Ishikawa (cell line): ENCODE results near the gene CHMP6.

Experiments
- CEBPB ChIP-seq: IDR thresholded peaks from 2 replicates; pipeline ENCODE4 v1.6.1; 2012
- CREB1 ChIP-seq: IDR thresholded peaks from 2 replicates; pipeline ENCODE4 v1.6.1; 2012; ENCODE audit warnings: low read depth
- EGR1 ChIP-seq: IDR thresholded peaks from 2 replicates; pipeline ENCODE4 v1.6.1; 2012
- EP300 ChIP-seq: IDR thresholded peaks from 2 replicates; pipeline ENCODE4 v1.6.1; 2012; ENCODE audit warnings: borderline replicate concordance
- FOXM1 ChIP-seq: IDR thresholded peaks from 2 replicates; pipeline ENCODE4 v1.6.1; 2012; ENCODE audit warnings: low read depth, borderline replicate concordance
- NFIC ChIP-seq: IDR thresholded peaks from 2 replicates; pipeline ENCODE4 v1.6.1; 2012
- RAD21 ChIP-seq: IDR thresholded peaks from 2 replicates; pipeline ENCODE4 v1.6.1; 2012; ENCODE audit warnings: low read depth
- TAF1 ChIP-seq: IDR thresholded peaks from 2 replicates; pipeline ENCODE4 v1.6.1; 2012; ENCODE audit warnings: low read depth, mild to moderate bottlenecking
- TCF12 ChIP-seq: IDR thresholded peaks from 2 replicates; pipeline ENCODE4 v1.6.1; 2012; ENCODE audit warnings: low read depth
- TEAD4 ChIP-seq: IDR thresholded peaks from 2 replicates; pipeline ENCODE4 v1.6.1; 2012
- YY1 ChIP-seq: IDR thresholded peaks from 2 replicates; pipeline ENCODE4 v1.6.1; 2012; ENCODE audit warnings: low read depth
- ZBTB7A ChIP-seq: IDR thresholded peaks from 2 replicates; pipeline ENCODE4 v1.6.1; 2012; ENCODE audit warnings: low read depth
- TF ChIP-seq, protein P1 (sequence below): IDR thresholded peaks from 2 replicates; pipeline ENCODE4 v1.6.1; 2012
- TF ChIP-seq, protein P2 (sequence below): IDR thresholded peaks from 2 replicates; pipeline ENCODE4 v1.6.1; 2012; ENCODE audit warnings: low read depth, mild to moderate bottlenecking
- TF ChIP-seq, protein P3 (sequence below): IDR thresholded peaks from 2 replicates; pipeline ENCODE4 v1.6.1; 2012

The CHMP6 gene

DNA sequence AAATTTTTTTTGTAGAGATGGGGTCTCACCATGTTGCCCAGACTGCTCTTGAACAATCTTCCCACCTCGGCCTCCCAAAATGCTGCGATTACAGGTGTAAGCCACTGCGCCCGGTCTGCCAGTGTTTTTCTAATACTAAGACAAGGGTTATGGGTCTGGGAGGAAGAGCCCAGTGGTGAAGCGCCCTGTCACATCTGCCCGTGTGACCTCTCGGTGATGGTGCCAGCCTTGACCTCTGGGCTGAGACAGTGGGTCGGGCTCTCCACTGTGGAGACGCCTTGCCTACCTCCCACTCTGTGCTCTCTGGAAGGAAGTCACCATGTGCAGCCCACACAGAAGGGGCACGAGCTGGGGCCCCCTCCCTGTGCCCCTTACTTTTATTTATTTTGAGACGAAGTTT, 38.2 kb downstream of the CHMP6 start:
- no peak for TF ChIP-seq TCF12
- TF ChIP-seq EP300 = no peak
- TF ChIP-seq, protein P1, sequence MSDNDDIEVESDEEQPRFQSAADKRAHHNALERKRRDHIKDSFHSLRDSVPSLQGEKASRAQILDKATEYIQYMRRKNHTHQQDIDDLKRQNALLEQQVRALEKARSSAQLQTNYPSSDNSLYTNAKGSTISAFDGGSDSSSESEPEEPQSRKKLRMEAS = no peak
- TF ChIP-seq, protein P2, sequence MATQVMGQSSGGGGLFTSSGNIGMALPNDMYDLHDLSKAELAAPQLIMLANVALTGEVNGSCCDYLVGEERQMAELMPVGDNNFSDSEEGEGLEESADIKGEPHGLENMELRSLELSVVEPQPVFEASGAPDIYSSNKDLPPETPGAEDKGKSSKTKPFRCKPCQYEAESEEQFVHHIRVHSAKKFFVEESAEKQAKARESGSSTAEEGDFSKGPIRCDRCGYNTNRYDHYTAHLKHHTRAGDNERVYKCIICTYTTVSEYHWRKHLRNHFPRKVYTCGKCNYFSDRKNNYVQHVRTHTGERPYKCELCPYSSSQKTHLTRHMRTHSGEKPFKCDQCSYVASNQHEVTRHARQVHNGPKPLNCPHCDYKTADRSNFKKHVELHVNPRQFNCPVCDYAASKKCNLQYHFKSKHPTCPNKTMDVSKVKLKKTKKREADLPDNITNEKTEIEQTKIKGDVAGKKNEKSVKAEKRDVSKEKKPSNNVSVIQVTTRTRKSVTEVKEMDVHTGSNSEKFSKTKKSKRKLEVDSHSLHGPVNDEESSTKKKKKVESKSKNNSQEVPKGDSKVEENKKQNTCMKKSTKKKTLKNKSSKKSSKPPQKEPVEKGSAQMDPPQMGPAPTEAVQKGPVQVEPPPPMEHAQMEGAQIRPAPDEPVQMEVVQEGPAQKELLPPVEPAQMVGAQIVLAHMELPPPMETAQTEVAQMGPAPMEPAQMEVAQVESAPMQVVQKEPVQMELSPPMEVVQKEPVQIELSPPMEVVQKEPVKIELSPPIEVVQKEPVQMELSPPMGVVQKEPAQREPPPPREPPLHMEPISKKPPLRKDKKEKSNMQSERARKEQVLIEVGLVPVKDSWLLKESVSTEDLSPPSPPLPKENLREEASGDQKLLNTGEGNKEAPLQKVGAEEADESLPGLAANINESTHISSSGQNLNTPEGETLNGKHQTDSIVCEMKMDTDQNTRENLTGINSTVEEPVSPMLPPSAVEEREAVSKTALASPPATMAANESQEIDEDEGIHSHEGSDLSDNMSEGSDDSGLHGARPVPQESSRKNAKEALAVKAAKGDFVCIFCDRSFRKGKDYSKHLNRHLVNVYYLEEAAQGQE = no peak
- TF ChIP-seq FOXM1 = no peak
- no peak for TF ChIP-seq ZBTB7A
- TF ChIP-seq YY1 = no peak
- no peak for TF ChIP-seq NFIC
- TF ChIP-seq TEAD4 = no peak
- TF ChIP-seq, protein P3, sequence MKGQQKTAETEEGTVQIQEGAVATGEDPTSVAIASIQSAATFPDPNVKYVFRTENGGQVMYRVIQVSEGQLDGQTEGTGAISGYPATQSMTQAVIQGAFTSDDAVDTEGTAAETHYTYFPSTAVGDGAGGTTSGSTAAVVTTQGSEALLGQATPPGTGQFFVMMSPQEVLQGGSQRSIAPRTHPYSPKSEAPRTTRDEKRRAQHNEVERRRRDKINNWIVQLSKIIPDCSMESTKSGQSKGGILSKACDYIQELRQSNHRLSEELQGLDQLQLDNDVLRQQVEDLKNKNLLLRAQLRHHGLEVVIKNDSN = no peak
- no peak for TF ChIP-seq EGR1

DNA sequence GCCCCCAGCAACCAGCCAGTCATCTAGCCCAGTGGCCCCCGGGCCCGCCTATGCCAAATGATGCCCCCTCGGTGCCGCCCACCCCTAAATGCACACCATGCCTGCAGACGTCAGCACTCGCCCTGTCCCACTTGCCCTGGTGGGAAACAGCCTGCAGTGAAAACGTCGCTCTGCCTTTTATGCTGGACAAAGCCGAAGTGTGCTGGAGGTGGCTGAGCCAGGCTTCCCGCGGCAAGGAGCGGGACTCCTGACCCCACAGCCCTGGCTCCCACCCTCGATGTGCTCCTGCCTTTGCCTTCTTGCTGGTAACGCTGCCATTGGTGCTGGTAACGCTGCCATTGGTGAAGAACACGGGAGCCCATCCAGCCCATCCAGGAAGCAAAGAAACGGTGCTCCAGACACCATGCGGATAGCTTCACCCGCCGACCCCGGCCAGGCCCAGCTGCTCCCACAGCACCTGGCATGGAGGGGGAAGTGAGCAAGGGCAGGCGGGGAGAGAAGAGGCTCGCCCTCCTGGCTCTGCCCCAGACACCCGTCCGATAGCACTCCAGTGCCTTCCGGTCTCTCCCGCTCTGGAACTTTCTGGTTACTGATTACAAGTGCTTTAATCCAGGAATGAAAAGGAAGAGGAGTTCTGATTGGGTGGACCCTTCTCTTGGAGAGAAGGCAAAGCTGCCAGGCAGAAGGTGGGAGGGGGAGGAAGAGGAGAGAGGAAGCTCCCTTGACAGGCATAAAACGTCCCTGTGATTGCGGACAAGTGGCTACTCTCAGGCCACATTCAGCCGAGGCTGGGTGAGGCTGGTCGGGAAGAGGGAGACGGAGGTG, 39.3 kb downstream of the CHMP6 start:
- TF ChIP-seq, protein P2 = no peak
- TF ChIP-seq RAD21 (no peak), CREB1 (no peak), TAF1 (no peak), NFIC (no peak), EP300 (no peak), EGR1 (no peak), TEAD4 (no peak), ZBTB7A (no peak), YY1 (no peak), CEBPB (no peak), FOXM1 (no peak), TCF12 (no peak)
- TF ChIP-seq, protein P3 = no peak
- TF ChIP-seq, protein P1 = no peak

DNA sequence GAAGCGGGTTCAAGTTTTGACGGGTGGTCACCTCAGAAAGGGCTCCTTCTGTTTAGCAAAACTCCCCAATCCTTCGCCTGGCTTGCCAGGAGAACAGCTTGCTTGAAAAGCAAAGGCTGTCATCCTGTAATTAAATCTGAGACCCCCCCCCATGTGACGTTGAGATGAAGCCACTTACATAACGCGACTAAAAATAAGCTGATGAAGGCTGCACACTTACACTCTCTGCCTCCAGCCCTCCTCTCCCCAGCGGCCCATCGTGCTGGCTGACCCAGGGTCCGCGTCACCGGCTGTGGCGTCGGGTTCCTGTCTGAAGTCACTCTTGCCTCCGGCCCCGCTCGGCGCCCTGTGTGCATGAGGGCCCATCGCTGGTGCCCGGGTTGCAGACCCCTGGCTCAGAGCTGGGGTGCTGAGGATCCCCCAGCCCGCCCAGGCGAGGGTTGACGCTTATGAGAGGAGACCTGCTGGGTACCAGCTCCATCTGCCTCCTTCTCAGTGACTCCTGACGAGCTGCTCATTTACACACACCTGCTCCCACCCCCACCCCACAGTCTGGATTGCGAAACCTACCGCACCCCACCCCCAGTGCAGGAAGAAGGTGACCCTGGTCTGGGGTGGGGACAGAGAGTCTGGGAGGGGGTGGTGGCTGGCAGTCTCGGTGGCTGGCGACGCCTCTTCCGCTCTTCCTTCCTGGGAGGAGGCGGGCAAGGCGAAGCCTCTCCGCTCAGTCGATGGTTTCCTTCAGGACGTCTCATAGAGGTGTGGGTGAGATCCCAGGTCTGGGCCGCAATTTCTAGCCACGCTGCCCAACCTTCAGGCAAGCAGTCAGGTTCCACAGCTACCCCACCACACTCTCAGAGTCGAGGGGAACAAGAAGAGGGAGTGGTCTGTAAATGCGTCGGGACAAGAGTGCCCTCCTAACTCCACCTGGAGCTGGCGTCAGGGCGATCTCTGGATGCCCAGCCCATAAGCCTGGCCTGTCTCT, 40.2 kb downstream of the CHMP6 start:
- TF ChIP-seq EGR1 (no peak), TAF1 (no peak), FOXM1 (no peak), EP300 (no peak), TCF12 (no peak), CEBPB (no peak), ZBTB7A (no peak), RAD21 (no peak), YY1 (no peak), TEAD4 (no peak), NFIC (no peak), CREB1 (no peak)
- TF ChIP-seq, protein P1 = no peak
- TF ChIP-seq, protein P3 = no peak
- TF ChIP-seq, protein P2 = no peak
